HEK293 (cell line): Measurements from ENCODE around the gene PFN3.

Experiments
- CTCF ChIA-PET: fragments of 350-600 bp; formaldehyde crosslinking; extraction: SDS; loops from one replicate; lab custom pipeline; 2021; ENCODE audit warnings: antibody characterized with exemption; lab: Yijun Ruan, JAX
- POLR2A ChIA-PET: fragments of 300-600 bp; formaldehyde crosslinking; extraction: SDS; loops from one replicate; lab custom pipeline; 2020; ENCODE audit warnings: antibody characterized with exemption, inconsistent platforms; lab: Yijun Ruan, JAX
- H3K27ac ChIP-seq: fragments of 200-500 bp; sonication (Bioruptor generic); 2 replicates; pipeline ENCODE4 v1.5.1; 2014; ENCODE audit warnings: low read depth, low read length, control low read depth, inconsistent platforms; ENCODE audit errors: extremely low read depth
- H3K36me3 ChIP-seq, 2 experiments: fragments of 200-500 bp in 1 of 2; sonication (Bioruptor generic) in 1 of 2; 1 replicate in 1 of 2; 2 replicates in 1 of 2; pipeline ENCODE4 v1.5.1; 2014 to 2017; ENCODE audit warnings: inconsistent platforms in 2 of 2, low read length in 2 of 2; ENCODE audit not compliant: control insufficient read depth in 2 of 2, insufficient read depth in 1 of 2
- H3K4me1 ChIP-seq: fragments of 200-500 bp; sonication (Bioruptor generic); 2 replicates; pipeline ENCODE4 v1.5.1; 2014; ENCODE audit warnings: mild to moderate bottlenecking, low read length, inconsistent platforms; ENCODE audit not compliant: control insufficient read depth, insufficient read depth
- H3K4me3 ChIP-seq: 2 replicates; pipeline ENCODE4 v1.5.1; 2011; ENCODE audit warnings: low read depth, mild to moderate bottlenecking, control low read depth, low read length, moderate library complexity
- H3K9me3 ChIP-seq: fragments of 200-500 bp; sonication (Bioruptor generic); 2 replicates; pipeline ENCODE4 v1.5.1; 2014; ENCODE audit warnings: low read depth, low read length, inconsistent platforms; ENCODE audit not compliant: control insufficient read depth, insufficient read depth
- CTCF ChIP-seq: fragments of 450-650 bp; formaldehyde crosslinking; IDR thresholded peaks from 2 replicates; pipeline ENCODE4 v1.5.1; 2016; ENCODE audit warnings: missing biosample characterization, missing genetic modification characterization
- GFI1B ChIP-seq: fragments of 450-650 bp; formaldehyde crosslinking; IDR thresholded peaks from 2 replicates; pipeline ENCODE4 v1.5.1; 2016; ENCODE audit warnings: missing biosample characterization, missing genetic modification characterization
- GLIS1 ChIP-seq: fragments of 450-650 bp; formaldehyde crosslinking; IDR thresholded peaks from 2 replicates; pipeline ENCODE4 v1.5.1; 2016; ENCODE audit warnings: missing biosample characterization, missing genetic modification characterization
- YY1 ChIP-seq: fragments of 450-650 bp; formaldehyde crosslinking; IDR thresholded peaks from 2 replicates; pipeline ENCODE4 v1.5.1; 2018; ENCODE audit warnings: missing biosample characterization, missing genetic modification characterization
- ZBTB11 ChIP-seq: fragments of 450-650 bp; formaldehyde crosslinking; conservative IDR thresholded peaks from 2 replicates; pipeline ENCODE4 v1.5.1; 2016; ENCODE audit warnings: low read depth, missing biosample characterization, missing genetic modification characterization
- ZBTB8A ChIP-seq: fragments of 450-650 bp; formaldehyde crosslinking; IDR thresholded peaks from 2 replicates; pipeline ENCODE4 v1.5.1; 2016; ENCODE audit warnings: missing biosample characterization, missing genetic modification characterization
- ZNF362 ChIP-seq: fragments of 450-650 bp; formaldehyde crosslinking; IDR thresholded peaks from 2 replicates; pipeline ENCODE4 v1.5.1; 2016; ENCODE audit warnings: missing biosample characterization, missing genetic modification characterization
- ZNF433 ChIP-seq: fragments of 450-650 bp; formaldehyde crosslinking; IDR thresholded peaks from 2 replicates; pipeline ENCODE4 v1.5.1; 2016; ENCODE audit warnings: missing biosample characterization, missing genetic modification characterization, low read depth
- ZNF600 ChIP-seq: fragments of 450-650 bp; formaldehyde crosslinking; IDR thresholded peaks from 2 replicates; pipeline ENCODE4 v1.5.1; 2016; ENCODE audit warnings: missing biosample characterization, missing genetic modification characterization
- ZNF629 ChIP-seq: fragments of 450-650 bp; formaldehyde crosslinking; IDR thresholded peaks from 2 replicates; pipeline ENCODE4 v1.5.1; 2017; ENCODE audit warnings: missing biosample characterization, missing genetic modification characterization
- ZNF658 ChIP-seq: fragments of 450-650 bp; formaldehyde crosslinking; IDR thresholded peaks from 2 replicates; pipeline ENCODE4; 2016; ENCODE audit warnings: missing biosample characterization, missing genetic modification characterization
- ZNF660 ChIP-seq: fragments of 450-650 bp; IDR thresholded peaks from 2 replicates; pipeline ENCODE4 v1.5.1; 2018; ENCODE audit warnings: missing biosample characterization, mild to moderate bottlenecking, missing genetic modification characterization
- ZNF777 ChIP-seq: fragments of 450-650 bp; formaldehyde crosslinking; IDR thresholded peaks from 2 replicates; pipeline ENCODE4 v1.5.1; 2017; ENCODE audit warnings: missing biosample characterization, missing genetic modification characterization, borderline replicate concordance
- ZNF837 ChIP-seq: fragments of 450-650 bp; formaldehyde crosslinking; IDR thresholded peaks from 2 replicates; pipeline ENCODE4 v1.5.1; 2016; ENCODE audit warnings: missing biosample characterization, missing genetic modification characterization

PFN3 gene

GRCh38 chr5:177382423-177383029, 17.9 kb downstream of the PFN3 start:
- ChIA-PET POLR2A (no interaction called here), CTCF (interaction anchor here (0.6 to 1.3 kb wide), 7 partner anchors 12 to 275 kb away, joined by 3 to 6 read pairs (median 4); no protein-coding TSS in a partner anchor)
- H3K27ac ChIP-seq: no peak overlapping the region
- H3K36me3 ChIP-seq: no peaks in the 10 kb centered on the region
- no peaks in the 10 kb centered on the region for H3K9me3 ChIP-seq
- no peak overlapping the region for H3K4me3 ChIP-seq
- H3K4me1 ChIP-seq: peaks cover 6% of the 10 kb centered on the region; the same call in 1 of the 2 replicates
- TF ChIP-seq ZNF362 (tag by site-specific recombination) (no peak), ZBTB8A (peak; percentile 66; the same call in 1 of the 2 replicates), ZNF660 (tag by site-specific recombination) (no peak), ZNF837 (tag by site-specific recombination) (no peak), ZNF629 (tag by site-specific recombination) (no peak), ZNF433 (tag by site-specific recombination) (no peak), ZNF777 (tag by site-specific recombination) (no peak), ZNF658 (tag by site-specific recombination) (no peak), ZNF600 (0 out of 2 replicates have a peak, but pooled peaks have one; percentile 10), GLIS1 (tag by site-specific recombination) (peak; percentile 25; the same call in 1 of the 2 replicates), YY1 (tag by site-specific recombination) (no peak), CTCF (tag by site-specific recombination) (peak; percentile 35)

GRCh38 chr5:177380805-177381126, 19.7 kb downstream of the PFN3 start:
- ChIA-PET POLR2A (no interaction called here), CTCF (interaction anchor here (0.7 to 4.2 kb wide), 3 partner anchors 9 to 1204 kb away, joined by 4 to 39 read pairs (median 6); no protein-coding TSS in a partner anchor)
- peaks cover 6% of the 10 kb centered on the region; the same call in 1 of the 2 replicates for H3K4me1 ChIP-seq
- TF ChIP-seq ZBTB11 (tag by site-specific recombination) (0 out of 2 replicates have a peak, but pooled peaks have one; percentile 2), GFI1B (tag by site-specific recombination) (no peak)
- no peaks in the 10 kb centered on the region for H3K36me3 ChIP-seq
- H3K4me3 ChIP-seq: no peak overlapping the region
- 0 out of 2 replicates have a peak overlapping the region, but pooled peaks have one; percentile 11 for H3K27ac ChIP-seq
- H3K9me3 ChIP-seq: no peaks in the 10 kb centered on the region
